GM21528 (cell line): ENCODE data around the gene NLK.
"Not testable (repeated sequence)": the region's sequence is repeated elsewhere in the genome, so short reads cannot be mapped to it uniquely, and the experiment has no call there.

Experiments
- ATAC-seq: cut with Tn5 transposase; IDR thresholded peaks from one replicate; pipeline ENCODE4 v1.9.1; 2021; ENCODE audit warnings: mild to moderate bottlenecking, moderate library complexity; ENCODE audit not compliant: unreplicated experiment, low FRiP score

NLK gene

GRCh38 chr17:28186472-28186871 lies 144.0 kb downstream of the NLK start:
- not testable (repeated sequence) for ATAC-seq

- no peak for ATAC-seq
Measured at GRCh38 chr17:28187931-28188330, 145.5 kb downstream of the NLK start.

DNA sequence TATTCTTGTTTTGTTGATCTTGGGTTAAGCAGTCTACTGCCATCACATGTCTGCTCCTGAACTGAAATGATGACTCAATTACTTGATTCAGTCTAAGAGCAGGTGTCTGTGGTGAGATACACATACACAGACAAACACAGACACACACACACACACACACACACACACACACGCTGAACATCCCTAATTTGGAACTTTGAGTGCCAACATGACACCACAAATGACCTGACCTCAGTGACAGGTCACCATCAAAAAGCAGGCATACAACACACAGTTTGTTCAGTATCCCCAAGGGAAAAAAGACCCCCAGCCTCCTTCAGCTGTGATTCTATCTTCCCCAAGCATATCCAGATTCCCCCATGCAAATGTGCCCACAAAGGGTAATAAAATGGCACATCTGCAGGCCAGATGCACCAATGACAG lies 146.4 kb downstream of the NLK start:
- ATAC-seq = no peak

DNA sequence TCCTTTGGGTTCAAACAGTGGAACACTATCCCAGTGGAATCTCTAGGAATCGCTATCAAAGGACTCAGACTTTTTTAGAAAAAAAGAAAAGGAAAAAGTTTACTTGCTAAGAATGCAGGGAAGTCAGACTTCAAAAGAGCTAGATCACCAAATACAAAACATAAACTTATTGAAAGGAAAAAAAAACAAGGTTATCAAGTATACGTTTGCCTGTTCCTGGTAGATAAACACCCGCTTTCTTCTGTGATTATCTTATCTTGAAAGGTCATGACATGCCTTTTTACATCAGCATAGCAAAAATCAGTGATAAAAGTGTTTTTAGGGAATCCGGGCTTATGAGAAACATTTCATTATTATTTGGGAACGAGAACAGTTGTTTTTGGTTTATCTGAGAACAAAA lies 147.2 kb downstream of the NLK start:
- ATAC-seq = no peak

DNA sequence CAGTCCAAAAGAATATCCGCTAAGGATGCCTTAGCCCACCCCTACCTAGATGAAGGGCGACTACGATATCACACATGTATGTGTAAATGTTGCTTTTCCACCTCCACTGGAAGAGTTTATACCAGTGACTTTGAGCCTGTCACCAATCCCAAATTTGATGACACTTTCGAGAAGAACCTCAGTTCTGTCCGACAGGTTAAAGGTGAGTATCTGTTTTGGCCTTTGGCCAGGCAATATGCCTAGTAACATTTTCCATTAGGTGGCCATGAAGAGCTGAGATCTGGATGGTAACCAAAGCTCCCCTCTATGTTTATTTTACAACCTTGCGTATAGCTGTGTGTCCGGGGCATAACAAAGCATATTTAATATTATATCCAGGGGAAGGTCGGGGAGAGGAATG lies 148.5 kb downstream of the NLK start:
- ATAC-seq = no peak

DNA sequence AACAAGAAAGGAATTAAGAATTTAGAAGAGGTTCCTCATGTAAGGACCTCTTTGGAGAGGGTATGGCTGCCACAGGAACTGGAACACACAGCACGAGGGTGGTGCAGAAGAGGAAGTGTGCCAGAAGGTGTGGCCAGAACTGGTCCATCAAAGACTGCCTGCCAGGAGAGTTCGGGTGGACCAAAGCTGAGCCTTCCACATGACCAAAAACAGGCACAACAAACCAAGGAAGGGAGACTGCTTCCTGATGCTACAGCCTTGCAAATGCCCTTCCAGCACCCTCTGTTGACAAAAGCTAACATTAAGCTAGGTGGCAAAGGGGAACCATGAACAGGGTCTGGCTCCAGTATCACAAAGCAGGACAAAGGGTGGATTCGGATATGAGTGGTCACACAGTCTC lies 150.8 kb downstream of the NLK start:
- no peak for ATAC-seq

GRCh38 chr17:28194382-28194781 lies 151.9 kb downstream of the NLK start:
- no peak for ATAC-seq

GRCh38 chr17:28196636-28197035 lies 154.2 kb downstream of the NLK start:
- ATAC-seq = no peak

- no peak for ATAC-seq
Measured at GRCh38 chr17:28199115-28199514, 156.6 kb downstream of the NLK start.

GRCh38 chr17:28199728-28200127 lies 157.3 kb downstream of the NLK start:
- ATAC-seq = no peak

DNA sequence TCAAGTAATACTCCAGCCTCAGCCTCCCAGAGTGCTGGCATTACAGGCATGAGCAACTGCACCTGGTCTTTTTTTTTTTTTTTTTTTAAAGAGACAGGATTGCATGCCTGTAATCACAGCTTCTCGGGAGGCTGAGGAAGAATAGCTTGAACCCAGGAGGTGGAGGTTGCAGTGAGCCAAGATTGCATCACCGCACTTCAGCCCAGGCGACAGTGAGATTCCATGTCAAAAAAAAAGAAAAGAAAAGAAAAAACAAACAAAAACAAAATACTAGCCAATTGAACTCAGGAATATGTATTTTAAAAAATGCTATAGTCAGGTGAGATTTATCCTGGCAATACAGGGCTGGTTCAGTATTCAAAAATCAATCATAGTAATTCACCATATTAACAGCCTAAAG lies 158.8 kb downstream of the NLK start:
- ATAC-seq = no peak

GRCh38 chr17:28204244-28204643 lies 161.8 kb downstream of the NLK start:
- ATAC-seq = no peak

- ATAC-seq = no peak
Measured at GRCh38 chr17:28204751-28205150, 162.3 kb downstream of the NLK start.

- ATAC-seq = no peak
Measured at GRCh38 chr17:28206292-28206691, 163.8 kb downstream of the NLK start.

DNA sequence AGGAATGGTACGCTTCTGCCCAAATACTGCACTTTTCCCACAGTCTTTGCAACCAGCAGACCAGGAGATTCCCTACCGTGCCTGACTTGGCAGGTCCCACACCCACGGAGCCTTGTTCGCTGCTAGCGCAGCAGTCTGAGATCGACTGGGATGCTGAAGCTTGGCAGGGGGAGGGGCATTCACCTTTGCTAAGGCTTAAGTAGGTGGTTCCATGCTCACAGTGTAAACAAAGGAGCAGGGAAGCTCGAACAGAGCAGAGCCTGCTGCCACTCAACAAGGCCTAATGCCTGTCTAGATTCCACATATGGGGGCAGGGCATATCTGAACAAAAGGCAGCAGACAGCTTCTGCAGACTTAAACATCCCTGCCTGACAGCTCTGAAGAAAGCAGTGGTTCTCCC lies 169.3 kb downstream of the NLK start:
- no peak for ATAC-seq

DNA sequence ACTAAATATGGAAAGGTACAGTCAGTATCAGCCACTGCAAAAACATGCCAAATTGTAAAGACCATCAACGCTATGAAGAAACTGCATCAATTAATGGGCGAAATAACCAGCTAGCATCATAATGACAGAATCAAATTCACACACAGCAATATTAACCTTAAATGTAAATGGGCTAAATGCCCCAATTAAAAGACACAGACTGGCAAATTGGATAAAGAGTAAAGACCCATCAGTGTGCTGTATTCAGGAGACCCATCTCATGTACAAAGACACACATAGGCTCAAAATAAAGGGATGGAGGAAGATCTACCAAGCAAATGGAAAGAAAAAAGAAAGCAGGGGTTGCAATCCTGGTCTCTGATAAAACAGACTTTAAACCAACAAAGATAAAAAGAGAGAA lies 171.1 kb downstream of the NLK start:
- ATAC-seq = not testable (repeated sequence)

DNA sequence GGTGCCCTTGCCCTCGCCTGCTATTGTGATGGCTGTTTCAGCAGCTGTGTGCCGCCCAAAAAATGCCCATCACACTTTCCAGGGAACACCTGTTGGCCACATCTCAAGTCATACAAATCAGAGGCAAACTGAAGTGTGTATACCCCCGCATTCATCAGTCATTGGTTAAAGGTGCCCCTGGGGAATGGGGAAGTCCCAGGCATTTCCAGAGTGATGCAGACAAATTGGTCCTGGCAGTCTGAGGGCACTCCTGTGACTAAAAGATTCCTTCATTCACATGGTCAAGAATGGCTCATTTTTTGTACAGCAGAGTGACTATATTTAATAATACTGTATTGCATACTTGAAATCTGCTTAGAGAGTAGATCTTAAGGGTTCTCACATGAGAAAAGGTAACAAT lies 173.6 kb downstream of the NLK start:
- no peak for ATAC-seq

DNA sequence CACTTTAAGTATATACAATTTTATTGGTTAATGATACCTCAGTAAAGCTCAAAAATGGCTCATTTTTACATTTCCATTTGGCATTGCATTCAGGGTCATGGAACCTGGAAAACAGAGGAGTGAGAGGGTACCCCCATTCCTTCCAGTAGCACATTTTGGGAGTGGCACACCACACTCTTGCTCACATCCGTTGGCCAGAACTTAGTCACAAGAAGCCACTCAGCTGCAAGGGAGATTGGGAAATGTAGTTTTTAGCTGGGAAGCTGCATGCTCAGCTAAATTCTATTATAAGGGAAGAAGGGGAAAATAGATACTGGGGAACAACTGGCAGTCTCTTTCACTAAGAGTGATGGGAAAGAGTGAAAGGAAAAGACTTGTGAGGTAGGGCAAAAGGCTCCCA lies 174.1 kb downstream of the NLK start:
- no peak for ATAC-seq

DNA sequence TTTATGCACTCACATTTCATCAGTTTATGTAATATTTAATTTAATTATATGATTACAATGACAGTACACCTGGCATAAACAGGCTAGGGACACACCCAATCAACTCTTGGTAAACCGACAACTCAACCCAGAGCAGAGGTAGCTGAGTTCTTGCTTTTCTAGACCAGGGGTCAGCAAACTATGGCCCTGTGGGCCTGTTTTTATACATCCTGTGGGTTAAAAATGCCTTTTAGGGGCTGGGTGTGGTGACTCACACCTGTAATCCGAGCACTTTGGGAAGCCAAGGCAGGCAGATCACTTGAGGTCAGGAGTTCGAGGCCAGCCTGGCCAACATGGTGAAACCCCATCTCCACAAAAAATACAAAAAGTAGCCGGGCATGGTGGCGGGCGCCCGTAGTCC lies 177.3 kb downstream of the NLK start:
- ATAC-seq = no peak

DNA sequence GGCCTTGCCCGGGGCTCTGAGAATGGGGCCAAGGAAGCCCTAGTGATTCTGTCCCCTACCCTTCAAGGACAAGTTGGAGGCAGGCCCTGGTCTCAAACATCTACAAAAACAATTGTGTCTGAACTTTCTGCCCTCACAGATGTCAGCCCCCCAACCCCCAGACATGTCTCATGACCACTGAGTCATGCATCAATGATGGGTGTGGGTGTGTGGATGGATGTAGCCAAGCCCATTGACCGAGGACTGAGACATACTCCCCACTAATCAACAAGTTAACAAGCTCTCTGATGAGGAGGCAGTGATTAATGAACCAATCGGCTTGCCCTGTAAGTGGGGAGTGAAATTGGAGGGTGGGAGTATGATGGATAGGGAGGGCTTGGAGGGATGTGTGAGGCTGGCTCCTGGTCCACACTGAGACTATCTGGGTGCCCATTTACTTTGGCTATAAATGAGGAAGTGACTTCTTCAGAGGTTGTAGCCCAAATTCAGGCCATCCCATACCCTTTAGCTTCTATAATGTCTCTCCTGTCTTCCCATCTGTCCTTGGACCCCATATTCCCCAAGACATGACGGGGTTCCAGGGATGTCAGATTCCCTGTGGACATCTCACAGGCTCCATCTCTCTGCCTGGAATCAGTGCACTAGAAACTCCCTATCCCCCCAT lies 179.4 kb downstream of the NLK start:
- no peak for ATAC-seq

GRCh38 chr17:28225271-28225670 lies 182.8 kb downstream of the NLK start:
- no peak for ATAC-seq

DNA sequence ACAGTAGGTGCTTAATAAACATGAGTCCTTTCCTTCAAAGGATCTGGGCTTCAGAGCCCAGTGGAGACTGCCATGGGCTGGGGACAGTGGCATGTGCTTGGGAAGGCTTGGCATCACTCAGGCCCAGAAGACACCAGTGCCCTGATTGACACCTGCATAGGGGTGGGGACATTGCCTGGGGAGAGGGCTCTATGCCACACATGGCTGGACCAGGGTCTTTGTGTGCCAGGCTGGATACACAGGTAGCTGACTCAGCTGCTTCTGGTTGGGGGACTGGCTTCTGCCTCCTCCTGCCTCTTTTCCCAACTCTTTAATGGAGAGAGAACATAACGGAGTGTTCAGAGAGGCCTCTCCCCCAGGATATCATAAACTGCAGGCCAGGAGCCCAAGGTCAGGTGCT lies 183.4 kb downstream of the NLK start:
- no peak for ATAC-seq
